Inflammatory macrophage (primary cell): Measurements from ENCODE around the gene WHAMM.
"Not testable (repeated sequence)": the region's sequence is repeated elsewhere in the genome, so short reads cannot be mapped to it uniquely, and the experiment has no call there.

ENCODE experiments used
- DNase-seq, 2 donors: peaks; one replicate each; pipeline ENCODE4 v3.0.0-alpha.2; 2020 to 2022
- total RNA-seq, 18 experiments: gene quantifications; one replicate each; lab custom pipeline; 2026; ENCODE audit warnings: mixed read lengths in 6 of 18, inconsistent platforms in 2 of 18; lab: John Stamatoyannopoulos, UW

Gene WHAMM, protein sequence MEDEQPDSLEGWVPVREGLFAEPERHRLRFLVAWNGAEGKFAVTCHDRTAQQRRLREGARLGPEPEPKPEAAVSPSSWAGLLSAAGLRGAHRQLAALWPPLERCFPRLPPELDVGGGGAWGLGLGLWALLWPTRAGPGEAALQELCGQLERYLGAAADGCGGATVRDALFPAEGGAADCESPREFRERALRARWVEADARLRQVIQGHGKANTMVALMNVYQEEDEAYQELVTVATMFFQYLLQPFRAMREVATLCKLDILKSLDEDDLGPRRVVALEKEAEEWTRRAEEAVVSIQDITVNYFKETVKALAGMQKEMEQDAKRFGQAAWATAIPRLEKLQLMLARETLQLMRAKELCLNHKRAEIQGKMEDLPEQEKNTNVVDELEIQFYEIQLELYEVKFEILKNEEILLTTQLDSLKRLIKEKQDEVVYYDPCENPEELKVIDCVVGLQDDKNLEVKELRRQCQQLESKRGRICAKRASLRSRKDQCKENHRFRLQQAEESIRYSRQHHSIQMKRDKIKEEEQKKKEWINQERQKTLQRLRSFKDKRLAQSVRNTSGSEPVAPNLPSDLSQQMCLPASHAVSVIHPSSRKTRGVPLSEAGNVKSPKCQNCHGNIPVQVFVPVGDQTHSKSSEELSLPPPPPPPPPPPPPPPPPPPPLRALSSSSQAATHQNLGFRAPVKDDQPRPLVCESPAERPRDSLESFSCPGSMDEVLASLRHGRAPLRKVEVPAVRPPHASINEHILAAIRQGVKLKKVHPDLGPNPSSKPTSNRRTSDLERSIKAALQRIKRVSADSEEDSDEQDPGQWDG
- total RNA-seq = 11.6 to 29.9 (median 17.1) reads per million in 18 experiments

DNA sequence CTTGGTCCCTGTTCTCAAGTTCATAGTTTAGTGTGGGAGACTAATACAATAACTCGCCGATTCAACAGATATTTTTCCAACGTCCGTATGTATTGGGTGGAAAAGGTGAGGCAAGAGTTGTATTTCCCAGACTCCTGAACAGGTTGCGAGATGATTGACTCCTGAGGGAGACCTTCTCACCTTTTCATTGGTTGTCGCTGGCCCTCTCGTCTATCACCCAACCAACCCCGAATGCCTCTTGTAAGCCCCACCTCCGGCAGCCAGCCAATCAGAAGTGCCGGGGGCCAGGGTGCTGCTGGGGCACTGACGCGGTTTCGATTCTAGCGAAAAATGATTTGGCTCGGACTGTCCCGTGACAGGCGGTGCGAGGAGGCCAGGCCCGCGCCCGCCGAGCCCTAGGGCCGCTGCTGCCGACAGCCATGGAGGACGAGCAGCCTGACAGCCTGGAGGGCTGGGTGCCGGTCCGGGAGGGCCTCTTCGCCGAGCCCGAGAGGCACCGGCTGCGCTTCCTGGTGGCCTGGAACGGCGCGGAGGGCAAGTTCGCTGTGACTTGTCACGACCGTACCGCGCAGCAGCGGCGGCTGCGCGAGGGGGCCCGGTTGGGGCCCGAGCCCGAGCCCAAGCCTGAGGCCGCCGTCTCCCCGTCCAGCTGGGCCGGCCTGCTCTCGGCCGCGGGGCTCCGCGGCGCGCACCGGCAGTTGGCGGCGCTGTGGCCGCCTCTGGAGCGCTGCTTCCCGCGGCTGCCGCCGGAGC lies at the start of gene WHAMM:
TSS of gene WHAMM (plus strand) at position 321 of the 753 bp plus-strand sequence. CDS start at position 420, 99 bp downstream.
- peak; percentile 98 for DNase-seq

DNA sequence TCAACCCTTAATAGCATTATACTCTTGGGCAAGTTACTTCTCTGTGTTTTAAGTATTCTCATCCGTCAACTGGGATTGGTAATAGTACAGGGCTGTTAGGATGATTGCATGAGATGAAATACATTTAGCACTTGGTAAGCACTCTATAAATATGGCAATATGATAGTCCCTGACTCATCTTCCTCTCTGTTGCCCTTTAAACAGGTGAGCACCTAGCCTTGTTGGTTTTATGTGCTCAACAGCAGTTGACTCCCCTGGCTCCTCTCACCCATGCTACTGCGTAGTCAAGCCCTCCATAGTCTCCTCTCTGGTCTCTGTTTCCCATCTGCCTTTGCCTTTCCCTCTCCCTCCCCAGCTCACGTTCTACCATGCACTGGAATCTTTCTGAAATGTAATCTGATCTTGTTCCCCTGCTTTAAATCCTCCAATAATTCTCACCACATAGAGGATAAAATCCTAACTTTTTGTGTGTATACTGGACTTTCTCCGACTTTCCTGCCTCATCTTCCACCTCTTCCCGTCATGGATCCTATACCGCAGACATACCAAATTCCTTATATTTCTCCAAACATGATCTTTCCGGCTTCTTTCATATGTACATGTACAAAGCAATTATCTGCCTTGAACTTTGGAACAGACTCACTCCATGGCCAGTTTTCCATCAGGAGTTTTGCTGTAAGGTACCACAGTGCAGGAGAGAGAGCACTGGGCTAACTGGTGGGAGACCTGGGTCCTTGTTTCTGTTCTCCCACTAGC lies 45.9 kb upstream of the WHAMM start:
- no peak for DNase-seq

DNA sequence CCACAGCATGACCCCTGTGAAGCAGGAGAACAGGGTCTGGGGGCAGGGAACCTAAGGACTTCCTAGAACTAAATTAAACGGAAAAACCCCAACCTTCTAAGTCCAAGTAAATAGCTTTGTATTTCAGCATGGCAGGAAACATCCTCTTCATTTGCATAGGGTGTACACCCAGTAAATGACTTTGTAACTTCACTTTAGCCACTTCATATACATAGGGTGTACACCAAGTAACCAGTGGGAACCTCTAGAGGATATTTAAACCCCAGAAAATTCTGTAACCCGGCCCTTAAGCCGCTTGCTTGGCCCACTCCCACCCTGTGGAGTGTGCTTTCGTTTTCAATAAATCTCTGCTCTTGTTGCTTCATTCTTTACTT lies 45.3 kb upstream of the WHAMM start:
- DNase-seq = no peak

DNA sequence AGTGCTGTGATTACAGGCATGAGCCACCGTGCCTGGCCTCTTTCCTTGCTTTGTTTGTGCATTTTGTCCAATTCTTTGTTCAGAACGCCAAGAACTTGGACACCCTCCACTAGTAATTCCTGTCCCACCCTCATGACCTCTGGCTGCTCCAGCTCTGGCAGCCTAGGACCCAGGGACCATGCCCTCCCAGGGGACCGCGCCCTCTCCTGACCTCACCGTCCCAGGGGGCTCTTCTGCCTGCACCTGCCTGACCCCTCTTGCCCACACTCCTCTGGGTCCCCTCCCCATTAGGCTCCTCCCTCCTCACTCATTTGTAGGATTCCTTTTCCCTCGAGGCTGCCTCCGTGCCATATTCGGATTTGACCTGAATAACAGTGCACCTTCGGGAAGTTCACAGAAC lies 44.7 kb upstream of the WHAMM start:
- no peak for DNase-seq

DNA sequence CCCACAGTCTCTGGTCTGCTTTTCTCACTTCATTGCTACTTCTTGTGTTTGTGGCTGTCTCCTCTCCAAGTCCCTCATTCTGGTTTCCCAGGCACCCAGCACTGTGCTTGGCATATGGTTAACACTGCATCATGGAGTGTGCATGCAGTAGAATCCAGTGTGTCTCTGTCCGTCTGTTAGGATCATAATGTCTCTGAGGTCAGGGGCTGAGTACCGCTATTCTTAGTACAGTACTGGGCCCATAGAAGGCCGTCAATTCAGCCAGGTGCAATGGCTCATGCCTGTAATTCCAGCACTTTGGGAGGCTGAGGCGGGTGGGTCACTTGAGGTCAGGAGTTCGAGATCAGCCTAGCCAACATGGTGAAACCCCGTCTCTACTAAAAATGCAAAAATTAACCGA lies 43.2 kb upstream of the WHAMM start:
- not testable (repeated sequence) for DNase-seq

DNA sequence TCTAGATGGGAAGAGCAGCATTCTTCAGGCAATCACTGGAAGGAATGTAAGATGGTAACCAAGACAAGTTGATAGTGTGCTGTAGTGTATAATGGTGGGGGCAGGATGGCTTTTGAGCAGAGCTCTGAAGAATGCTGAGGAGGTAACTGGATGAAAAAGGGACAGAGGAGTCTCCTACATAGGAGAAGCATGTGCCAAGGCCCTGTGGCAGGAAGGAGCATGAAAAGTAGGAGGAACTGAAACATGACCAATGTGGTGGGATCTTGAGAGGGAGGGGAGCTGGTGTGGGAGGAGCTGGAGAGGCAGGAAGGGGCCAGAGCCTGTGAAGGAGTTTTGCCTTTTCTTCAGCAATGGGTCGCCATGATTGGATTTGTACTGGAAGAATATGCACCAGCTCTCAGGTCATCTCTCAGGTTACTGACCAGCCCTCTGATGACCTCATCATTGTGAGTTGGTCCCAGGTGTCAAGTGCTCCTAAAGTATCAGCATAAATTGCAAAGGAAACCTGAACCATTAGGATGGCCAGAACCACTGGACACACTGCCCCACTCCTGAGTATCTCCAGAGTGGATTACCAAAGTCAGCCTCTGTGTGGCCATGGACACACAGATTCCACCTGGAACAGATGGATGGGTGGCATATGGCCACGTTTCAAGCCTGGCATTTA lies 42.1 kb upstream of the WHAMM start:
- no peak for DNase-seq

DNA sequence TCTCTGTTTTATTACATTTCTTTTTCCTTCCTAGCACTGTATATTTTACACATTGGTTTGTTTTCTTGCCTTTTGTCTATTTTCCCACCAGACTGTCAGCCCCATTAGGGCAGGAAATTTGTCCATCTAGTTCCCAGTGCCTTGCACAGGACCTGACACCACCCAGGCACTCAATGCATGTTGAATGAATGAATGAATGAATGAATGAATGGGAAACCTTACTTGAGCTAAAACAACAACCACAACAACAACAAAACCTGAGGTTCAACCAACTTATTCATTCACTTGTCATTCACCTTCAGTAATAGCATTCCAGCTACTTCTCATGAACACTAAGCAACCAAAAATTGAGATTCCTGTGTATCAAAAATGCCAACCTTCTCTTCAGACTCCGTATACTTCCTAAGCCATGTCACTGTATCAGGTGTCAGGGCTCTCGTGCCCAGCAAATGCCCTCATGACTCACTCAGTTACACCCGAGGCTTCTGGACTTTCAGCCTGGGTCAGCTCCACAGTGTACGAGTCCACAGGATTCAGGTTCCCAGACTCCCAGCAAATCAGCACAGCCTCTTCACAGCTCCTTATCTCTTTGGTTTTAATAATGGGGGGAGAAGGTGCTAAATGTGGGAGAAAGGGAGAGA lies 40.9 kb upstream of the WHAMM start:
- DNase-seq = no peak

DNA sequence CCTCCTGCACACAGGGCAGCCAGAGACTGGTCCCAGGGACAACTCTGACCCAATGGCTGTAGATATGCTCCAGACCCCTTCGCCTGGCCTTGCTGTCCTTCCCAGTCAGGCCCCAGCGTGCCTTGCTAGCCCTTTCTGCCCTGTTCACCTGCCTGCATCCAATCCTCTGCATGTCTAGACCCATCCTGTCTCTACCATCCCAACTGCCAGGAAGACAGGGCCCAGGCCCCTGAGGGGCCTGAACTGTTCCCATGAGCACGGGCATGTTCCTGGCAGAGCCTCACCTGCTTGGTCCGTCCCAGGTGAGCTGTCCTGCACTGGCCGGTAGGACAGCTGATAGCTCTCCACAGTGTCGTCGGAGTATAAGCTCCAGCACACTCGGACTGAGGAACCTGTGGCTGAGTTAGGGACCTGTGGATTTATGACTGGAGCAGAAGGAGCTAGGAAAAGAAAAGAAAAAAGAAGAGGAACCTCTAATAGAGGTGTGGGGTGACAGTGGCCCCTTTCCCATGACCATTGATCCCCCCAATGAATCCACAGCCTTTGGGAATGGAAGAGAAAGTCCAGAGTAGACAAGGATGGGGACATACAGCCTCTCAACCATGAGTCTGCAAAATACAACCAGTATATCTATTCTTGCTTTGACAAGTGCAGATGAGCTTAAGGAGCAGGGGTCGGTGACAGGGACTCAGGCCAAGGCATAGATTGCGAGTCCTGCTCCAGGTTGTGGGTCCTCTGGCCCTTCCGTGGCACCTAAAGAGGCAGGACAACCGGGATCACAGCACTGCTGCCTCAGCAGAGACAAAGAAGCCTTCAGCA lies 37.4 kb upstream of the WHAMM start:
- DNase-seq = no peak

DNA sequence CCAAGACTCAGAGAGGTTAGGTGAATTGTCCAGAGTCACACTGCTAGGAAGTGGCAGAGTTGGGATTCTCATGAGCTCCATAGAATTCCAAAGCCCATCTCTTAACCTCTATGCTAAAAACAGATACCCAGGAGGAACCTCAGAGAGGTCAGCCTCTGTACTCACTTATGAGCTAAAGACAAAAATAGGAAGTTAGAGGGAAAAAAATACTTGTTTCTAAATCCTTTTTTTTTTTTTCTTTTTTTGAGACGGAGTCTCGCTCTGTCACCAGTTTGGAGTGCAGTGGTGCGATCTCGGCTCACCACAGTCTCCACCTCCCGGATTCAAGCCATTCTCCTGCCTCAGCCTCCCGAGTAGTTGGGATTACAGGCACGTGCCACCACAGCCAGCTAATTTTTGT lies 34.9 kb upstream of the WHAMM start:
- DNase-seq = peak; percentile 5 to 31

DNA sequence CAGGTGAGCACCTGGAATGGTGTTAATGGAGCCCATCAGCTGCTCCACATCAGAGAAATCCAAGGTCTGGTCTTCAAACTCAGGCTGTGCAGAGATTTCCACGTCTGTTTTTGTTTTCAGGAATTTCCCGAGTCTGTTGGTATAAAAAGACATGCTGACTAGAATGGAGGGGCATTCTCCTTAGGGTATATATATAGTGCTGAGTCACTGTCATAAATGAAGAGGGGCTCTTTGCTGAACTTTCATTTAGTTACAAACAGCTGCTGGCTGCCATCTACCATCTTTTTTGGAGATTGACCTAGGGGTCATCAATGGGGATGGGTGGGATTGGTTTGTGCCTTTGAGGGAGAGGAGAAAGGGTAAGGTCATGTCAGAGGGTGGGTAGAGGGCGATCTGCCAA lies 30.7 kb upstream of the WHAMM start:
- DNase-seq = no peak

DNA sequence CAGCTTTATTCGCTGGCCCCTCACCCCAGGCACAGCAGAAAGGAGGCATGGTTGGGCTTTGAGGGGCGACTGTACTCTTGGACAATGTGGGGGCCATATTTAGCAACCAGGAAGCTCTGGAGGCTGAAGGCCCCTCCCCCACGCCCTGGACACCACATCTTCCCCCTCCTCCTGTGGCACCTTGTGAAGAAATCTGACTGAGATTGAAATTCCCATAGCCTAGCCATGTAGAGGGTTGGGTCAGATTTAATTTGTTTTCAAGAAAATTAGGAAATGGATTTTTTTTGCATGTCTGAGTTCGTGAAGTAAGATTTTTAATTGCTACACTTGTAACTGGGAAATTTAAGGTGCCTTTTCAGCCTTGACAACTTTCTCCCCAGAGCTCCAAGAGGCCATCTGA lies 28.1 kb upstream of the WHAMM start:
- no peak for DNase-seq

DNA sequence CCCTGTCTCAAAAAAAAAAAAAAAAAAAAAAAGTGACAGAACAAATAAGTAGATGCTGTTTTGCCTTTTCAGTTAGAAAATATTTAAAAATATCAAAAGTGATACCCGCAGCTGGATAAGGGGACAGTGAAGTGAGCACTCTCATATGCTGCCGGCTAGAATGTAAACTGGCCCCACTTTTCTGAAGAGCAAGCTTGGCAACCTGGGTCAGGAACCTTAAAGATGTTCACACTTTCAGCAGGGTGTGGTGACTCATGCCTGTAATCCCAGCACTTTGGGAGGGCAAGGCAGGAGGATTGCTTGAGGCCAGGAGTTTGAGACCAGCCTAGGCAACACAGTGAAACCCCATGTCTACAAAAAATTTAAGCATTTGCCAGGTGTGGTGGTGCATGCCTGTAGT lies 20.9 kb upstream of the WHAMM start:
- DNase-seq = no peak

DNA sequence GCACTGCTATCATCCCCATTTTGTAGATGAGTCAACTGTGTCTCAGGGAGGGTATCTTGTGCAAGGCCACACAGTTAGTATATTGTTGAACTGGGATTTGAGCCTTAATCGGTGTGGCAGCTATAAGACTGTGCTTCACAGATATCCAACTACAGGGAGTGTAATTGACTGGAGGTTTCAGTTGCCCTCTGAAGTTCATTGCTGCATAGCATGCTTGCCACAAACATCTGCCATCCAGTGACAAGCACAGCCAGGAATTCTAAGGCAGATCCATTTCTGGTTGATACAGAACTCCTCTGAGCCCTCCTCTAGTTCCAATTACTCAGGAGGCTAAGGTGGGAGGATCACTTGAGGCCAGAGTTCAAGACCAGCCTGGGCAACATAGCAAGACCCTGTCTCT lies 19.9 kb upstream of the WHAMM start:
- no peak for DNase-seq

DNA sequence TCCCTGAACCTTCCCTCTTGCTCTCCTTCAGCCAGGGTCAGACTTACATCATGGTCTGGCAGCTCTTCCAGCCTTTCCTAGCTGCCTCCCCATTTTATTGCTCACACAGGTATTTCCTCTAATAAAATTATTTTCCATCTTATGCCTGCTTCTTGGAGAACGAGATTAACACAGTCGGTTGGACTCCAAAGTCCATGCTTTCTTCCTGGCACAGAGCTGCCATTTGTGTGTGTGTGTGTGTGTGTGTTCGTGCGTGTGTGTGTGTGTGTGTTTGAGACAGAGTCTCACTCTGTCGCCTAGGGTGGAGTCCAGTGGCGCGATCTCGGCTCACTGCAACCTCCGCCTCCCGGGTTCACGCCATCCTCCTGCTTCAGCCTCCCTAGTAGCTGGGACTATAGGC lies 19.1 kb upstream of the WHAMM start:
- DNase-seq = no peak

DNA sequence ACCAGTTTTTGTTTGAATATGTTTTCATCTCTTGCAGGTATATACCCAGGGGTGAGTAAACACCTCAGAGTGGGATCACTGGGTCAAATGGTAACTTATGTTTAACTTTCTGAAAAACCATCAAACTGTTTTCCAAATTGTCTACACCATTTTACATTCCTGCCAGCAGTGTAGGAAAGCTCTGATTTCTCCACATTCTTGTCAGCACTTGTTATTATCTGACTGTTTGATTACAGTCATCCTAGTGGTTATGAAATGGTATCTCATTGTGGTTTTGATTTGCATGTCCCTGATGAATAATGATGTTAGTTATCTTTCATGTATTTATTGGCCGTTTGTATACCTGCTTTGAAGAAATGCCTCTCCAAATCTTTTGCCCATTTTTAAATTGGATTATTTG lies 17.4 kb upstream of the WHAMM start:
- DNase-seq = no peak

DNA sequence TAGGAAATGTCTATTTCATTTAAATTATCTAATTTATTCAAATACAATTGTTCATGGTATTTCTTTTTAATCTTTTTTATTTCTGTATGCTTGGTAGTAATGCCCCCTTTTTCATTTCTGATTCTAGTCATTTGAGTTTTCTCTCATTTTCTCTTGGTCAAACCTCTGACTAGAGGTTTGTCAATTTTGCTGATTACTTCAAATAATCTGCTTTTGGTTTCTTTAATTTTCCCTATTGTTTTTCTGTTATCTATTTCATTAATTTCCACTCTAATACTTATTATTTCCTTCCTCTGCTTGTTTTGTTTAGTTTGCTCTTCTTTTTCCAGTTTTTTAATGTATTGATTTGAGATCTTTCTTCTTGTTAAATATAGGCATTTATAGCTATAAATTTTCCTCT lies 15.7 kb upstream of the WHAMM start:
- no peak for DNase-seq

DNA sequence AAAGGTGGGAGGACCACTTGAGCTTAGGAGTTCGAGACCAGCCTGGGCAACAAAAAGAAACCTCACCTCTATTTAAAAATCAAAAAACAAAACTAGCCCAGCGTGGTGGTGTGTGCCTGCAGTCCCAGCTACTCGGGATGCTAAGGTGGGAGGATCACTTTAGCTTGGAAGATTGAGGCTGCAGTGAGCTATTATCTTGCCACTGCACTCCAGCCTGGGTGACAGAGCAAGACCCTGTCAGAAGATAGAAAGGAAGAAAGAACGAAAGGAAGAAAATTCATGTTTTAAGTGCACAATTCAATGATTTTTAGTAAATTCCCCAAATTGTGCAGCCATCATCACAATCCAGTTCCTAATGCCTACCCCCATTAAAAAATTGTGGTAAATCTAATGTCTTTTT lies 11.3 kb upstream of the WHAMM start:
- no peak for DNase-seq

DNA sequence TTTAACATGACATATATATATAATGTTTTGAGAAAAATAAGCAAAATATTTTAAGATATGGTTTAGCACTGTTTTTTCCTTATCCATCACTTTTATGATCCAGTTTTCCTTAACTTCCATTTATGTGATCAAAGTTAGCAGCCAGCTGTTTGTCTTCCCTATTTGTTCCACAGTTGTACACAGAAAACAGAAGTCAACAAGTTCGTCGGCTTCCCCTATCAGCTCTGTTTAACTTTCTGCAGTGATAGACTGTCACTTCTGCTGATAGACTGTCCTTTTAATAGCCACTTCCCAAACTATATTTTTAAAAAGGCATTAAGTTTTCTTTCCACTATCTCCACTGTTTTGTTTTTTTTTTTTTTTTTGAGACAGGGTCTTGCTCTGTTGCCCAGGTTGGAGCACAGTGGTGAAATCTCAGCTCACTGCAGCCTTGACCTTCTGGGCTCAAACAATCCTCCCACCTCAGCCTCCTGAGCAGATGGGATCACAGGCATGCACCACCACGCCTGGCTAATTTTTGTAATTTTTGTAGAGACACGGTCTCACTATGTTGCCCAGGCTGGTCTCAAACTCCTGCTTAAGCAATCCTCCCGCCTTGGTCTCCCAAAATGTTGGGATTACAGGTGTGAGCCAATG lies 10.8 kb upstream of the WHAMM start:
- DNase-seq = peak; percentile 41 to 42

DNA sequence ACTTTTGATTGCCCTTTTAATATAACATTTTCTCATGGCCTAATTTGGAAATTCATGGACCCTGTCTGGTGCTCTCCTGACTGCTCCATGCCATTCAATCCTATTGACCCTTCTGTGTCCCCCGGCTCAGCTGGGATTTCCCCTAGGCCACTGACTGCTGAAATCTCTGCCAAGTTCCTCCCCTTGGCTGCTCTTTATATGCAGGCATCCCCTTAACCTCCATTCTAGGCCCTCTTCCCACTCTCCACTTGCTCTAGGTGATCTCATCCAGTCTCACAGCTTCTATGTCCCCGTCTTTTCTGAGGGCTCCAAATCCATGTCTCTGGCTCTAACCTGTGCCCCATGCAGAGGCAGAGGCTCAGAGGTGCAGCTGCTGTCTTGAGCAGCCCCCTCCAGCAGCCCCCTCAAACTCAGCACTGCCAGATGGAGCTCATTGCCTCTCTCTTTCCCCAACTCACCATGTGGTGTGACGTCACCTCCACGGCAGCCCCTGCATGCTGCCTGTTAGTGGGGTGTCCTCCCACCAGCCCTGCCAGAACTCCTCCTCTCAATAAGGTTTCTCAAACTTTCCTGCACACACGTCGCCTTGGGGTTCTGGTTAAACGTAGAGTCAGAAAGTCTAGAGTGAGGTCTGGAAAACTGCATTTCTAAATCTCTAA lies 10.1 kb upstream of the WHAMM start:
- DNase-seq = no peak
